Heart left ventricle (tissue), 16 donors: ENCODE data around the gene TSPAN15. TPM values are rescaled to one million over a fixed set of nuclear protein-coding genes. Genes with fewer than 3 reads are reported as not detected.

Source experiments
- ATAC-seq, 4 donors: fragments of 200-7000 bp; cut with Tn5 transposase; one replicate each; pipeline ENCODE4 v1.9.1; 2020 to 2022; ENCODE audit warnings: moderate library complexity in 4 of 4, mild to moderate bottlenecking in 3 of 4, moderate number of reproducible peaks in 1 of 4
- DNase-seq, 5 donors: peaks; one replicate each; pipeline ENCODE4 v3.0.0-alpha.2; 2020
- H3K27ac ChIP-seq, 12 donors: fragments of 200-600 bp; sonication (generic) in 4 of 12; one replicate each; pipeline versions ENCODE4 v1.5.0 to v1.8.0; 2016 to 2022; ENCODE audit warnings: mild to moderate bottlenecking in 2 of 12
- H3K27me3 ChIP-seq, 9 donors: fragments of 200-600 bp; sonication (generic) in 2 of 9; one replicate each; pipeline versions ENCODE4 v1.5.1 to v1.8.0; 2016 to 2022; ENCODE audit warnings: mild to moderate bottlenecking in 3 of 9
- H3K36me3 ChIP-seq, 9 donors: fragments of 200-600 bp; sonication (generic) in 2 of 9; one replicate each; pipeline versions ENCODE4 v1.5.0 to v1.8.0; 2018 to 2022; ENCODE audit warnings: mild to moderate bottlenecking in 2 of 9
- H3K4me1 ChIP-seq, 12 donors: fragments of 200-600 bp; sonication (generic) in 4 of 12; one replicate each; pipeline versions ENCODE4 v1.5.0 to v1.8.0; 2016 to 2022; ENCODE audit warnings: mild to moderate bottlenecking in 3 of 12
- H3K4me3 ChIP-seq, 12 donors: fragments of 200-600 bp; sonication (generic) in 4 of 12; one replicate each; pipeline versions ENCODE4 v1.5.0 to v1.8.0; 2017 to 2022; ENCODE audit warnings: mild to moderate bottlenecking in 9 of 12, moderate library complexity in 4 of 12
- H3K9me3 ChIP-seq, 12 donors: fragments of 200-600 bp; sonication (generic) in 4 of 12; one replicate each; pipeline versions ENCODE4 v1.5.0 to v1.8.0; 2016 to 2022; ENCODE audit warnings: mild to moderate bottlenecking in 1 of 12
- POLR2A ChIP-seq, 2 donors: fragments of 450-650 bp; IDR thresholded peaks; one replicate each; pipeline ENCODE4 v1.6.1; 2017; ENCODE audit warnings: antibody characterized with exemption in 2 of 2, mild to moderate bottlenecking in 2 of 2, moderate library complexity in 2 of 2
- WGBS, 4 donors: extraction: QIAGEN DNeasy Blood & Tissue Kit in 2 of 4; methylation state at CpG; one replicate each; pipeline versions ENCODE4 v1.1.5 to v1.1.7; 2013 to 2018; 5-methylcytosine and 5-hydroxymethylcytosine counted together
- intact Hi-C, 10 donors: fragments of 100-400 bp; cut with DNase I; formaldehyde crosslinking; loops; one replicate each; pipeline versions ENCODE4 v1.11.1 to v1.14.2; 2022
- polyA plus RNA-seq, 2 donors: library from polyadenylated mRNA; stranded (reverse); fragments of 200-250 nt; gene quantifications; one replicate each; pipeline ENCODE4 v1.2.3, GENCODE V29; 2013
- total RNA-seq, 9 donors: library from RNA; depleted of rRNA in 2 of 9; stranded (reverse); fragments of >200 nt in 2 of 9; fragmentation: NEBNext Ultra II Directional in 3 of 9; extraction: Animal tissue kit (Norgen Biotek cat#: 25700) in 3 of 9; gene quantifications; one replicate each; pipeline versions ENCODE4 v1.1.0 to v1.2.4, GENCODE V29; 2016 to 2023
- TF ChIP-seq, protein P1 (sequence below), 12 donors: fragments of 200-600 bp; sonication (generic) in 4 of 12; IDR thresholded peaks; one replicate each; pipeline versions ENCODE4 v1.5.0 to v1.8.0; 2018 to 2022; ENCODE audit warnings: antibody characterized with exemption in 12 of 12, mild to moderate bottlenecking in 5 of 12
- donor health status: ischemic (EF 13 %, LVEDD 7.1; RV severe dilation, severe dysfunction).
- donor health status: healthy with polysubstance abuse.
- donor health status: DM: no; HTN: yes; CAD: no.
- donor health status: DM: no; HTN: no; CAD: no.
- donor health status: ischemic (EF 25% LVEDD 6.9; RV normal size, moderate dysfunction).
- donor health status: ischemic (EF 25% LVEDD 5.7; RV mildly dilated, moderate dysfunction).
- donor health status: healthy.
- donor health status: DM: yes; HTN: yes; CAD: no.
- donor health status: ischemic (EF 35%, LVEDD 5.7; RV mildly dilated, moderate dysfunction).
- donor health status: nonischemic (EF 11% LVEDD 7.7; RV severe dilation, severe dysfunction).
- donor health status: DM: yes; HTN: yes; CAD: no.
- donor health status: PGD.
- donor health status: ischemic (EF 29% LVEDD 5.4; RV normal size, mild dysfunction).
- donor health status: nonischemic (EF 23%, LVEDD 6.1; RV moderate dilation, normal function).

The TSPAN15 gene
- total and polyA plus RNA-seq, 11 donors: 4.5 to 20.2 (median 11.1) TPM

DNA sequence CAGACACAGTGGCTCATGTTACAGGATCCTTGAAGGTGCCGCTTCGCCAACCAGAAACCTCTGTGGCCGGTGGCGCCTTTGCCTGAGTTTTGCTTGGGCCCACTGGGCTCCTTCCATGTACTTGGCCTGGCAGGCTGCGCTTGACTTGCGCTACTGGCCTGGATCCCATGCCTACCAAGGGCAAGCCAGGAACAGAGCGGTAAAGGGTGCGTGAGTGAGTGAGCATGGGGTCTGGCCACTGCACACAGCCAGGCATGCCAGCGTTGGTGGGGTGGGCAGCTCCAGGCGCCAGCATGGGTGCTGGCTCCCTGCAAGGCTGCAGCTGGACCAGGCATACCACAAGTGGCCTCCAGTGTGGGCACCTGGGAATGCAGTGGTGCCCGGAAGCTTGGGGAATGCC, 16.3 kb upstream of the TSPAN15 start:
- H3K36me3 ChIP-seq: no peaks in the 10 kb centered on the region
- H3K4me1 ChIP-seq: peaks cover 0 to 21% (median 14%) of the 10 kb centered on the region in 12 donors
- no peak for DNase-seq
- no peak overlapping the region for H3K4me3 ChIP-seq
- no peak for ATAC-seq
- no peaks in the 10 kb centered on the region for H3K27me3 ChIP-seq
- TF ChIP-seq, protein P1, sequence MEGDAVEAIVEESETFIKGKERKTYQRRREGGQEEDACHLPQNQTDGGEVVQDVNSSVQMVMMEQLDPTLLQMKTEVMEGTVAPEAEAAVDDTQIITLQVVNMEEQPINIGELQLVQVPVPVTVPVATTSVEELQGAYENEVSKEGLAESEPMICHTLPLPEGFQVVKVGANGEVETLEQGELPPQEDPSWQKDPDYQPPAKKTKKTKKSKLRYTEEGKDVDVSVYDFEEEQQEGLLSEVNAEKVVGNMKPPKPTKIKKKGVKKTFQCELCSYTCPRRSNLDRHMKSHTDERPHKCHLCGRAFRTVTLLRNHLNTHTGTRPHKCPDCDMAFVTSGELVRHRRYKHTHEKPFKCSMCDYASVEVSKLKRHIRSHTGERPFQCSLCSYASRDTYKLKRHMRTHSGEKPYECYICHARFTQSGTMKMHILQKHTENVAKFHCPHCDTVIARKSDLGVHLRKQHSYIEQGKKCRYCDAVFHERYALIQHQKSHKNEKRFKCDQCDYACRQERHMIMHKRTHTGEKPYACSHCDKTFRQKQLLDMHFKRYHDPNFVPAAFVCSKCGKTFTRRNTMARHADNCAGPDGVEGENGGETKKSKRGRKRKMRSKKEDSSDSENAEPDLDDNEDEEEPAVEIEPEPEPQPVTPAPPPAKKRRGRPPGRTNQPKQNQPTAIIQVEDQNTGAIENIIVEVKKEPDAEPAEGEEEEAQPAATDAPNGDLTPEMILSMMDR (IDR thresholded peaks at IDR 0.05): no peak
- TF ChIP-seq POLR2A (IDR thresholded peaks at IDR 0.05): no peak
- WGBS, 4 donors: 96 to 98% (median 98%) methylated on average over 10 to 11 of the region's 11 CpGs
- intact Hi-C loops: loop anchor here in 1 of 10 donors (5.0 kb wide), 1 partner anchor 67 kb away; no protein-coding TSS in a partner anchor
- H3K27ac ChIP-seq: no peak overlapping the region
- H3K9me3 ChIP-seq: no peaks in the 10 kb centered on the region

DNA sequence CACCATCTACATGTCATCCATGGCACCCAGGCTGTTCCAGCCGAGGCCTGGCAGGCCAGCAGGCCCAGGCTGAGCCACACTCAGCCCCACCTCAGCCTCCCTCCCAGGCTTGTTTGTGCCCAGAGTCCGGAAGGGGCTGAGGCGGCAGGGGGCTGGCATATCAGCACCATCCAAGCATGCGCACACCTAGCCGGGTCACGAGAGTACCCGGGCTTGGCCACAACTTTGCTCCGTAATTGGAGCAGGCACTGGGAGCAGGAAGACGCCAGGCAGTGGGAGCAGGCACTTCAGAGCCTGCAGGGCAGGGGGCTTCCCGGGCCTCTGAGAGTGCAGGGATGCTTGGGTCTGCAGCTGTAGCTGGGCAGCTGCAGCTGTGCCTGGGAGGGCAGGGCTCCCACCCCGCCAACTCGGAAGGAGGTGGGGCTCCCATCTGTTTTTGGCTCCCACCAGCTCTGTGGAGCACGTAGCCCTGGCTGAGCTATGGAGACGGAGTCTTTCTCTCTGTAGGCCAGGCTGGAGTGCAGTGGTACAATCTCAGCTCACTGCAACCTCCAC, 15.2 kb upstream of the TSPAN15 start:
- Histone ChIP-seq H3K27ac (no peak overlapping the region), H3K4me1 (peaks cover 0 to 21% (median 14%) of the 10 kb centered on the region in 12 donors), H3K4me3 (no peak overlapping the region), H3K36me3 (no peaks in the 10 kb centered on the region), H3K9me3 (no peaks in the 10 kb centered on the region), H3K27me3 (no peaks in the 10 kb centered on the region)
- no peak for ATAC-seq
- intact Hi-C loops: loop anchor here in 1 of 10 donors (5.0 kb wide), 1 partner anchor 66 kb away; no protein-coding TSS in a partner anchor
- 93 to 97% (median 95%) methylated on average over 12 to 14 of the region's 14 CpGs for whole genome bisulfite sequencing, 4 donors
- no peak for TF ChIP-seq POLR2A (IDR thresholded peaks at IDR 0.05)
- TF ChIP-seq, protein P1 (IDR thresholded peaks at IDR 0.05): no peak
- DNase-seq: no peak

DNA sequence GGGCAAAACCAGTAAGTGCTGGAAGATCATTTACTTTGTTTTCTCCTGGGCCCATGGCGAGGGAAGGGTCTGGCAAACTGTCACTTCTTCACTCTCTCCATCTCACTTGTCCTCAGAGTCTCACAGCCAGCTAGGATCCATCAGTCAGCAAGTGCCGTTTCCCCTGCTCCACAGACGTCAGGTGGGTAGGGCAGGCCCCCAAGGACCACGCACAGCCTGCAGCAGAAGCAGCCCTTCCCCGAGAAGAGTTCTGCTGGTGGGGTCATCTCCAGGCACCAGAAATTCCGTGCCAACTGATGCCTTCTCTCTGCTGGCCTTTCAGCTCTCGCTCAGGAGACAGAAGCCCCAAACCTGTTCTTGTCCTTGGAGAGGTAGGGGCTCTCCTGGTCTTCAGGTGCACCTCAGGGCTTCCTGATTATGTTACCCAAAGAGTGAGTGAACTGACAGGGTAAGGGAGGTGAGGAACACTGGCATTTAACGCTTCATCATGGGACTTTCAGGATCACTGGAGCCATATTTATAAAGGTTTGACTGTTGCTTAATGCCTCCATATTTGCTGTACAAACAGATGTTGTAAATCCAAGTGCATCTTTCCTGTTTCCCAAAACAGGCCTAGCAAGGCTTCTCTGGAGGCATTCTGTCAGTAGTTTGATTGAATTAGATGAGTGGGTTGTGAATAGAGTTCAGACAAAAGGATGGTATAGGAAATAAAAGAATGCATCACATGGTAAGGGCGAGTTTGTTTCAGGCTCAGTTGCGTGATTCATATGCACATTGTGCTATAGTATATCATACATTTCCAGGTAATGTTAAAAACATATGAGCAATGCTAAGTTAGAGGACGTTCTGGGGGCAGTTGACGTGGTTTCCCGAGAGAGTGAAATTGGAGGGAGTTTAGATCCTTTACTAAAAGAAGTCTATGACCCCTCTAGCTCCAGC, 13.7 kb upstream of the TSPAN15 start:
- intact Hi-C loops: loop anchor here in 1 of 10 donors (5.0 kb wide), 1 partner anchor 65 kb away; no protein-coding TSS in a partner anchor

More for the DNA sequence above, 13.7 kb upstream of the TSPAN15 start:
- ATAC-seq (no peak), DNase-seq (no peak)
- H3K27me3 ChIP-seq: no peaks in the 10 kb centered on the region
- no peak overlapping the region for H3K4me3 ChIP-seq
- H3K4me1 ChIP-seq: peaks cover 0 to 21% (median 14%) of the 10 kb centered on the region in 12 donors
- H3K9me3 ChIP-seq: no peaks in the 10 kb centered on the region
- no peaks in the 10 kb centered on the region for H3K36me3 ChIP-seq
- TF ChIP-seq, protein P1 (IDR thresholded peaks at IDR 0.05): no peak
- no peak for TF ChIP-seq POLR2A (IDR thresholded peaks at IDR 0.05)
- H3K27ac ChIP-seq: peak overlapping the region in 6 of 12 donors; percentile 40 to 59 (median 58)
- 84 to 88% (median 85%) methylated on average over 12 to 13 of the region's 13 CpGs for WGBS, 4 donors
